ENCODE measurements around the gene SFSWAP.

DNA sequence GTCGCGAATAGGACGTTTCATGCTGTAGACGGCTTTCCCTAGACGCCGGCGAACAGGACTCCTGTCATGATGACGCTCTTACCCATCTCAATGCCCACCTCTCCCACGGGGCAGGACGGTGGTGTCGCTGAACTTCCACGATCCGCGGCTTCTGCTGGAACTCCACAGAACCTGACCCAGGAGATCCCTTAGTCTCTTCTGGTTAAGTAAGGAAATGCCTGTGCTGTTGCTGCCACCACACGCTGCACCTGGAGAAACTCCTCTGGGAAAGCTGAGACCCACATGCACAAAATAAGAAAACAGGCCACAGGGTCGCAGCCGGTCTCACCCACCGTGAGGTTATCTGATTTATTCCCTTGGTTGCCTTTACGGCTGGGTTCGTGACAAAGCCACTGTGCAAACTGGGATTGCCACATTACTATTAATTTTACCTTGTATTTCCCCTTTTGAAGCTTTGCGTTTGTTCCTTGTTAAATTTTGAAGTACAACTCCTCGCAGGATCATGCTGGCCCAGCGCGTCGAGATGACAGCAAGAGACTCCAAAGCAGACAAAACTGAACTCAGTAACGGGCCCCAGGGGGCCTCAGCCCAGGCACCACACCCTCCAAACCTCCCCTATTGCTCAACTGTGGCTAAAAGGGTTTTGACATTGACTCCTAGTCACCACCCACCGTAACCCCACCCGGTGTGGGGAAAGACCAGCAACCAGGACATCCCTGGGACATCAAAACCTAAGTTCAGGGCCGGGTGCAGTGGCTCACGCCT, 108.1 kb downstream of the SFSWAP start:
- TF ChIP-seq, protein P1, sequence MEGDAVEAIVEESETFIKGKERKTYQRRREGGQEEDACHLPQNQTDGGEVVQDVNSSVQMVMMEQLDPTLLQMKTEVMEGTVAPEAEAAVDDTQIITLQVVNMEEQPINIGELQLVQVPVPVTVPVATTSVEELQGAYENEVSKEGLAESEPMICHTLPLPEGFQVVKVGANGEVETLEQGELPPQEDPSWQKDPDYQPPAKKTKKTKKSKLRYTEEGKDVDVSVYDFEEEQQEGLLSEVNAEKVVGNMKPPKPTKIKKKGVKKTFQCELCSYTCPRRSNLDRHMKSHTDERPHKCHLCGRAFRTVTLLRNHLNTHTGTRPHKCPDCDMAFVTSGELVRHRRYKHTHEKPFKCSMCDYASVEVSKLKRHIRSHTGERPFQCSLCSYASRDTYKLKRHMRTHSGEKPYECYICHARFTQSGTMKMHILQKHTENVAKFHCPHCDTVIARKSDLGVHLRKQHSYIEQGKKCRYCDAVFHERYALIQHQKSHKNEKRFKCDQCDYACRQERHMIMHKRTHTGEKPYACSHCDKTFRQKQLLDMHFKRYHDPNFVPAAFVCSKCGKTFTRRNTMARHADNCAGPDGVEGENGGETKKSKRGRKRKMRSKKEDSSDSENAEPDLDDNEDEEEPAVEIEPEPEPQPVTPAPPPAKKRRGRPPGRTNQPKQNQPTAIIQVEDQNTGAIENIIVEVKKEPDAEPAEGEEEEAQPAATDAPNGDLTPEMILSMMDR (IDR thresholded peaks at IDR 0.05) = no peak
- TF ChIP-seq EP300 (IDR thresholded peaks at IDR 0.05) (no peak), POLR2A (IDR thresholded peaks at IDR 0.05) (no peak), POLR2AphosphoS5 (IDR thresholded peaks at IDR 0.05) (no peak)

Data from stomach (tissue), 4 donors.